ENCODE results near the gene VASP.

VASP gene

GRCh38 chr19:45515807-45516401 lies 8.6 kb downstream of the VASP start:
- DNase-seq (ENCODE audit: low spot score) = no peak

- DNase-seq (ENCODE audit: low spot score) = no peak
Observed at GRCh38 chr19:45517238-45517637, 10.0 kb downstream of the VASP start.

- DNase-seq (ENCODE audit: low spot score) = no peak
Observed at GRCh38 chr19:45517641-45518468, 10.6 kb downstream of the VASP start.

GRCh38 chr19:45518469-45518826 lies 11.2 kb downstream of the VASP start:
- DNase-seq (ENCODE audit: low spot score) = no peak

- no peak for DNase-seq (ENCODE audit: low spot score)
Observed at GRCh38 chr19:45522010-45522941, 15.0 kb downstream of the VASP start.

GRCh38 chr19:45523642-45524256 lies 16.5 kb downstream of the VASP start:
- peak; percentile 90 for DNase-seq (ENCODE audit: low spot score)

GRCh38 chr19:45524575-45525129 lies 17.4 kb downstream of the VASP start:
- no peak for DNase-seq (ENCODE audit: low spot score)

- no peak for DNase-seq (ENCODE audit: low spot score)
Observed at GRCh38 chr19:45526143-45526542, 18.9 kb downstream of the VASP start.

GRCh38 chr19:45526971-45527370 lies 19.7 kb downstream of the VASP start:
- DNase-seq (ENCODE audit: low spot score) = no peak

- DNase-seq (ENCODE audit: low spot score) = no peak
Observed at GRCh38 chr19:45527731-45528130, 20.5 kb downstream of the VASP start.

- DNase-seq (ENCODE audit: low spot score) = no peak
Observed at GRCh38 chr19:45528149-45528743, 21.0 kb downstream of the VASP start.

- no peak for DNase-seq (ENCODE audit: low spot score)
Observed at GRCh38 chr19:45528744-45529419, 21.6 kb downstream of the VASP start.

- DNase-seq (ENCODE audit: low spot score) = no peak
Observed at GRCh38 chr19:45529420-45529785, 22.1 kb downstream of the VASP start.

GRCh38 chr19:45531349-45531748 lies 24.1 kb downstream of the VASP start:
- no peak for DNase-seq (ENCODE audit: low spot score)

GRCh38 chr19:45539459-45539858 lies 32.2 kb downstream of the VASP start:
- DNase-seq (ENCODE audit: low spot score) = no peak

GRCh38 chr19:45542234-45542668 lies 35.0 kb downstream of the VASP start:
- DNase-seq (ENCODE audit: low spot score) = no peak

- DNase-seq (ENCODE audit: low spot score) = no peak
Observed at GRCh38 chr19:45547211-45547770, 40.0 kb downstream of the VASP start.

- no peak for DNase-seq (ENCODE audit: low spot score)
Observed at GRCh38 chr19:45547965-45548609, 40.8 kb downstream of the VASP start.

- DNase-seq (ENCODE audit: low spot score) = no peak
Observed at GRCh38 chr19:45553464-45553863, 46.2 kb downstream of the VASP start.

GRCh38 chr19:45554481-45554880 lies 47.2 kb downstream of the VASP start:
- no peak for DNase-seq (ENCODE audit: low spot score)
